Ammon's horn (tissue), 1 donor: Measurements from ENCODE around the gene SERAC1.
"Not testable (repeated sequence)": the region's sequence is repeated elsewhere in the genome, so short reads cannot be mapped to it uniquely, and the experiment has no call there.

Experiments used
- DNase-seq: peaks from one replicate; pipeline ENCODE4 v3.0.0-alpha.2; 2016; ENCODE audit warnings: low spot score

The SERAC1 gene

DNA sequence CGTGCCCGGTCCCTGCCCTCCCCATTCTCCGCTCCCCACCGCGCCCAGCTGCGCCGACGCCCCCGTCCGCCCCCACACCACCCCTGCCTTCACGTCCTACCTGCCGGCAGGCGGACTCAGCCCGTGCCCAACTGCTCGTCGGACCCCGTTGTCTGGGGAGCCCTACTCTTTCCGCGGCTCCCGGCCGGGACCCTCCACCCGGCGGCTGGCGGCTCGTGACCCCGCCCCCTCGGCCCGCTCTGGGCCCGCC is at the start of gene SERAC1:
TSS of gene SERAC1 (minus strand) at position 223 of the 250 bp plus-strand sequence. CDS start 9,899 bp downstream, outside the sequence.
- DNase-seq = no peak

DNA sequence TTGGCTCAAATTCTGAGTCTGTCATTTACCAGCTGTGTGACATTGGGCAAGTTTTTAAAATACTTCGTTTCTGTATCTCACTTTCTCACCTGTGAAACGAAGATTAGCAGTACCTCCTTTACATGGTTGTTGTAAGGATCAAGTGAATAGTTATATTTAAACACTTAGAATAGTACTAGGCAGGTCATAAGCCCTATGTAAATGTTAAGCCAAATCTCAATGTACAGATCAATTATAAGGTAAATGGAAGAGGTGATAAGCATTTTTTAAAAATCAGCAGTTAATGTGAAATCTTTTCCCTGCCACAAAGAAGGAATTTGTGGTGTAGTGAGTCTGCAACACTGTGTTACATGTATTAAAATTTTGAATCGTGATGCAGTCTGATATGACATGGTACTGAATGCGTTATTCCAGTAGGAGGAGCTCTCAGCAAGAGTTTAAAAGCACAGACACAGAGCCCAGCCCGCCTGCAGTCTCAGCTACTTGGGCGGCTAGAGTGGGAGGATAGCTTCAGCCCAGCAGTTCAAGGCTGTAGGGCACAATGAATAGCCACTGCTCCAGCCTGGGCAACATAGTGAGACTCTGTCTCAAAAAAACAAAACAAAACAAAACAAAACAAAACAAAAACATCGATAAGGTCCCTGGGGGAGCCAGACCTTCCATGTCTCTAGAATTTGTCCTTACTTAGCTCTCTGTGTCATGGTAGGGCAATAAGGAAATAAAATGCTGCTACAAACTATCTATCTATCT is 46.0 kb upstream of the SERAC1 start:
- DNase-seq = peak; percentile 90

DNA sequence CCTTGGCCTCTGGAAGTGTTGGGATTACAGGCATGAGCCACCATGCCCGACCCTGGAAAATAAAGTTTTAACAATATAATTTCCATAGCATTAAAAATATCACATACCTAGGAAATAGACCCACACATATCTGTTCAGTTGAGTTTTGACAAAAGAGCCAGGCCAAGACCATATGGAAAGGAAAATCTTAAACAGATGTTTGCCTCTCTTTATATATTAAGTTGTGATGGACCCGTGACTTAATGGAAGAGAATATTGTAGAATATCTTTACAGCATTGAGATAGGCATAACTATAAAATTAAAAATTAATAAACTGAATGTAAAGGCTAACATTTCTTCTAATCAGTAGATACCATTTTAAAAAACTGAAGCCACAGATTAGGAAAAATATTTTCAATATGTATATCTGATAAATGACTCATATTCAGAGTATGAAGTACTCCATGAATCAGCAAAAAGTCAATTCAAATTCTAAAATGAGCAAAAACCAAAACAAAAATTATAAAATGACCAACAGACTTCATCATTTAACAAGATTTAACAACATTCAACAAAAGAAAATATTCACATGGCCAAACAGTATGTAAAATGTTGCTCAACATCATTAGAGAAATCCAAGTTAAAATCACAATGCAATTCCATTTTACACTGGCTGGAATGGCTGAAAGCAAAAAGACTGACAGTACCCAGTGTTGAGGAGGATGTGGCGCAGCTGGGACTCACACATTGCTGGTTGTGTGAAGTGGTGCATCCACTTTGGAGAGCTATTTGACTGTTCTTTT is 43.4 kb upstream of the SERAC1 start:
- no peak for DNase-seq

DNA sequence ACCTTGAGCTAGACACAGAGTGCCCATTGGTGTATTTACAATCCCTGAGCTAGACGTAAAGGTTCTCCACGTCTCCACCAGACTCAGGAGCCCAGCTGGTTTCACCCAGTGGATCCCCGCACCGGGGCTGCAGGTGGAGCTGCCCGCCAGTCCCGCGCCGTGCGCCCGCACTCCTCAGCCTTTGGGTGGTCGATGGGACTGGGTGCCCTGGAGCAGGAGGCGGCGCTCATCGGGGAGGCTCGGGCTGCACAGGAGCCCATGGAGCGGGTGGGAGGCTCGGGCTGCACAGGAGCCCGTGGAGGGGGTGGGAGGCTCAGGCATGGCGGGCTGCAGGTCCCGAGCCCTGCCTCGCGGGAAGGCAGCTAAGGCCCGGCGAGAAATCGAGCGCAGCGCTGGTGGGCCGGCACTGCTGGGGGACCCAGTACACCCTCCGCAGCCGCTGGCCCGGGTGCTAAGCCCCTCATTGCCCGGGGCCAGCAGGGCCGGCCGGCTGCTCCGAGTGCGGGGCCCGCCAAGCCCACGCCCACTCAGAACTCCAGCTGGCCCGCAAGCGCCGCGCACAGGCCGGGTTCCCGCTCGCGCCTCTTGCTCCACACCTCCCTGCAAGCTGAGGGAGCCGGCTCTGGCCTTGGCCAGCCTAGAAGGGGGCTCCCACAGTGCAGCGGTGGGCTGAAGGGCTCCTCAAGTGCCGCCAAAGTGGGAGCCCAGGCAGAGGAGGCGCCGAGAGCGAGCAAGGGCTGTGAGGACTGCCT is 41.7 kb upstream of the SERAC1 start:
- DNase-seq = not testable (repeated sequence)

DNA sequence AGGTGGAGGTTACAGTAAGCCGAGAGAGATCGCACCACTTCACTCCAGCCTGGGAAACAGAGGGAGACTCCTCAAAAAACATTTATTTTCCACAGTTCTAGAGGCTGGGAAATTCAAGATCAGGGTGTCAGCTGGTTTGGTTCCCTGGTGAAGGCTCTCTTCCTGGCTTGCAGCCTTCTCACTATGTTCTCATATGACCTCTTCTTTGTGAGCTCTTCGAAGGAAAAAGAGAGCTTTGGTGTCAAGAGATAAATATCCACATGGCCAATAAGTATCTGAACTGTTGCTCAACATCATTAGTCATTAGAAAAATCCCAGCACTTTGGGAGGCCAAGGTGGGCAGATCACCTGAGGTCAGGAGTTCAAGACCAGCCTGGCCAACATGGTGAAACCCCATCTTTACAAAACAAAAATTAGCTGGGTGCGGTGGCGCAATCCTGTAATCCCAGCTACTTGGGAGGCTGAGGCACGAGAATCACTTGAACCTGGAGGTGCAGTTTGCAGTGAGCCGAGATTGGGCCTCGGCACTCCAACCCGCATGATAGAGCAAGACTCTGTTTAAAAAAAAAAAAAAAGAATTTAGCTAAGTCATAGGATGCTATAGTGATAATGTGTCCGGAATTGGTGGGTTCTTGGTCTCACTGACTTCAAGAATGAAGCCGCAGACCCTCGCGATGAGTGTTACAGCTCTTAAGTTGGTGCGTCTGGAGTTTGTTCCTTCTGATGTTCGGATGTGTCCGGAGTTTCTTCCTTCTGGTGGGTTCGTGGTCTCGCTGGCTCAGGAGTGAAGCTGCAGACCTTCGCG is 40.4 kb upstream of the SERAC1 start:
- DNase-seq = not testable (repeated sequence)

DNA sequence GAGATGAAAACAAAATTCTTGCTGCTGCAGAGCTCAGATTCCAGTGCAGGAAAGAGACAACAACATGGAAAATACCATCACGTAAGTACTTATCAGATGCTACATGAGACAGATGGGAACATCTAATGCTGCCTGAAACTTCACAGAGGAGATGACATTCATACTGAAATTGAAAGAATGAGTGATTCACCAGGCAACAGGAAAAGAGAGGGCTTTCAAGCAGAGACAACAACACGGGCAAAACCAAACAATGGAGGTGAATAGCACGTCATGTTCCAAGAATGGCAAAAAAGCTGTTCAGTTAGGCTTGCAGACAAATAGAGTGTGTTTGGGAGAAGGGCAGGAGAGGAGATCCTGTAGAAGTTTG is 39.3 kb upstream of the SERAC1 start:
- peak; percentile 48 for DNase-seq

DNA sequence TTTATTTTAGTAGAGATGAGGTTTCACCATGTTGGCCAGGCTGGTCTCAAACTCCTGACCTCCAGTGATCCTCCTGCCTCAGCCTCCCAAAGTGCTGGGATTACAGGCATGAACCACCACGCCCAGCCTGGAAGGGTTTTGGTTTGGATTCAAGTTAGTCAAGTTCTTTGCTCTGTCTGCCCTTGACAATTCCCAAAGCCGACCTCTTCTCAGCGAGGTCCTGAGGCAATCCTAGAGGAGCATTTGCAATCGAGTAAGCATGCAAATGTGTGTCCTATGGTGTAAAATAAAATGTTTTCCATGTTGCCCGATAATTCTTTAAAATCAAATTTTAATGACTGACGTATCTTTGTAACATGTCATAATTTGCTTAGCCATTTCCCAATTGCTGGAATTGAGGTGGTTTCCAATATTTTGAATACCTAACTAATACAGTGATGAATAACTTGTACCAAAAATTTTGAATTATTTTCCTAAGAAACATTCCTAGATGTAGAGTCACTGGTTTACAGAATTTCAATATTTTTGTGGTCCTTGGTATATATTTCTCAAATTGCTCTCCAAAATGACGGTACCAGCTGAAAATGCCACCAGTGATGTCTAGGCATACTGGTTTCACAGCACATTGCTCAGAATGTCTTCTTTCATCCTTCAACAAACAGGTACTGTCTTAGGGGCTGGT is 38.8 kb upstream of the SERAC1 start:
- DNase-seq = no peak

DNA sequence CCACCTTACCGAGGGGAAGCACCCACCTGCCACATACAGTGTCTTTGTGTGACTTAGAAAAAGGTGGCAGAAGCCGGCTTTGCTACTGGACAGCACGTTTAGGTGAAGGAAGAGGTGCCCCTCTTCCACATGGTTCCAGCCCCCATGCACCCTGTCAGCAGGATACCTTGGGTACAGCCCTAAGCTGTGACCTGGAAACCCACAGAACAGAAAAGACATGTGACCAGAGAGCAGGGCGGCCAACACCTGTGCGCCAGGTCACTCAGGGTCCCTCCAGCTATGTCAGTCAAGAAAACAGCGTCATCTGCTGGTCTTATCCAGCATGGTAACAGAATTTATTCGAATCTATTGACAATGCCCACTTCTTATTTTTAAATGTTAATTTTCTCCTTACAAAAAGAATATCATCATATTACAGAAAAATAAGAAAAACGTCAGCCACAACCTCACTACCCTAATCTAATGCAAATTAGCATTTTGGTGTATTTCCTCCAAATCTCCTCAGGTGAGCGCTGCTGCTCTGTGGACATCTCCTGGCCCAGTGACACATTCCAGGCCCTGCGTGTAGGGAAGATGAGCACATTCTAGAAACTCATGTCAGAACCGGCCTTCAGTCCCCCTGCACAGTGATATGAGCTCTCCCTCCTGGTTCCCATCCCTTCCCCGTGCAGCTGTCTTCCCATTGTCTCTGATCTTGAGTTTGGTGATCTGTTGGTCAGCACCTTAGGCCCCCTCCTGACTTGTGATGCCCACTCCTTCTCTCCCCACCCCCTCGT is 37.3 kb upstream of the SERAC1 start:
- no peak for DNase-seq

DNA sequence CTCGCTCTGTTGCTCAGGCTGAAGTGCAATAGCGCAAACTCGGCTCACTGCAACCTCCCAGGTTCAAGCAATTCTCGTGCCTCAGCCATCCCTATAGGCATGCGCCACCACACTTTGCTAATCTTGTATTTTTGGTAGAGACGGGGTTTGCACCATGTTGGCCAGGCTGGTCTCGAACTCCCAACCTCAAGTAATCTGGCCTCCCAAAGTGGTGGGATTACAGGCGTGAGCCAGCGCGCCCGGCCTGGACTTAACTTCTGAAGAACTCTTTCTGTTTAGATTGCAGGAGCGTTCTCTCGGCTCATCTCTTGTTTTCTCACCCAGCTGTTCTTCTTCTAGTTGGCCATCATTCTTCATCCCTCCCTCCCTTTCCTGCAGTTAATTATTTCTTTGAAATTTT is 30.4 kb upstream of the SERAC1 start:
- DNase-seq = no peak

DNA sequence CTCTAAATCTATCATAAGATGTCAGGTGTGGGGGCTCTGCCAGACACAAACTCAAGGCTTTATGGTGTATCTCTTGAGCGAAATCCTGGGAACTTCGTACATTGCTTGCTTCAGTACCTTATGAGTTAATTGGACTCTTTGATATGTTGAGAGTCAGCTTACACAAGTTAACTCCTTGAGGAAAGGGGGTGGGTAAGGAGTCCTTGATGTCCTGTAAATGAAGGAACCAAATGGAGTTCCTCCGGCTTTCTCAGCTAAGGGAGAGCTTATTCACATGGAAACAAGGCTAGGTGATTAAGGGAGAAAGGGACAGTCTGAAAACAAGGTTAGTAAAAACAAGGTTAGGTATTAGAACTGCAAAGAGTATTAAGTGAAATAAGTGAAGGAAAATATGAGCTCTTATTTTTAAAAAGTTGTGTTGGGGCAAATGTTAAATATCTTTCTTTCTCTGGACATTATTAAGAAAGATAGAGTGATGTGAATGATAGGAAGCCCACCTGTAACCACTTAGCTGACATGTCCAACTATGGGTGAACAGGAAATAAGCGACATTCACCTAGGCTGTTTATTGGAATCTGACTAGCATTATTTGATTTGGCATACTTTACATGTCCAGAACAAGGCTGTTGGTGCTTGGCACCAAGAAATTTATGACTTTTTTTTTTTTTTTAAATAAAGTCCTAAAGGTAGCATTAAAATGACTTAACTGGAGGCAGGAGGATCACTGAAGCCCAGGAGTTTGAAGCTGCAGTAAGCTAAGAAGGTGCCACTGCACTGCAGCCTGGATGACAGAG is 26.6 kb upstream of the SERAC1 start:
- DNase-seq = no peak

DNA sequence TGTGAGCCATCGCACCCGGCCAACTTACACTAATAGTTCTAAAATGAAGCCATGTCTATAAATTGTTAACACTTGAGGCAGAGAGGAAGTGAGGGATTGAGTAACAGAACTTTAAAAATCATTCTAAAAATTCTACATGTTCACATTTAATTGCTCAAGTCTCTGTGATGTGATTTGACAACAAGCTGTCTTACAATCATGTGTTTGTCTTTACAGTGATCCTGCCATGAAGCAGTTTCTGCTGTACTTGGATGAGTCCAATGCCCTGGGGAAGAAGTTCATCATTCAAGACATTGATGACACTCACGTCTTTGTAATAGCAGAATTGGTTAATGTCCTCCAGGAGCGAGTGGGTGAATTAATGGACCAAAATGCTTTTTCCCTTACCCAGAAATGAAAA is 23.7 kb upstream of the SERAC1 start:
- no peak for DNase-seq

DNA sequence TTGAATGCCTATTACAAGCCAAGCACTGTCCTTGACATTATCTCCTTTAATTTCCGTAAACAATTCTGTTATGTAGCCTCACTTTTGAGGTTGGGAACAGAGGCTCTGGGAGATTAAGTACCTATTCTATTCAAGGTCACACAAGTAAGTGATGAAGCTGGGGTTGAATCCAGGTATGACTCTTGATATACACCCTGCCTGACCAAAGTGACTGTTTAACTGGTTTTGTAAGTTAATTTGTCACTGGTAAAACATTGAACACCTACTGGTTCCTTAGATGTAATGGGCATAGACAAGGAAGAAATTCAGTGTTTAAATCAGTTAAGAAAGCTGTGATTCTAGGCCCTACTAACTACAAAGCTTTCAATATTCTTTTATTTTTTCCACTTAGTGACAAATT is 23.0 kb upstream of the SERAC1 start:
- no peak for DNase-seq

DNA sequence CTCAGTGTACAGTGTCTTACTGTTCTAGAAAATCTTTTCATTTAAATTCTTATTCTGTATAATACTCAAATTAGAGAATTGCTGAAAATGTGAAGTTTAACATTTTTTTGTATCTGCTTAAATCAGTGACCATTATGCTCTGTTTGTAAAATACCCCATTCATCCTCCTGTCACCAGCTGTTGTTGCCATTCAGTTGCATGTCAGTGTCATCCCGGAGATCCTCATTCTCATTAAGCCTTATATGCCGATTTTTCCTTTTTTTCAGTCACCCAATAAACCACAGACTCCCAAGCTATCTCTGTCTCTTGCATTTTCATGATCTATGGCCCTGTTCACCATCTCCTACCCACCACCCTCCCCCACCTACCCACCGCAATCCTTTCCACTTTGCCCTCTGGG is 20.5 kb upstream of the SERAC1 start:
- DNase-seq = no peak

DNA sequence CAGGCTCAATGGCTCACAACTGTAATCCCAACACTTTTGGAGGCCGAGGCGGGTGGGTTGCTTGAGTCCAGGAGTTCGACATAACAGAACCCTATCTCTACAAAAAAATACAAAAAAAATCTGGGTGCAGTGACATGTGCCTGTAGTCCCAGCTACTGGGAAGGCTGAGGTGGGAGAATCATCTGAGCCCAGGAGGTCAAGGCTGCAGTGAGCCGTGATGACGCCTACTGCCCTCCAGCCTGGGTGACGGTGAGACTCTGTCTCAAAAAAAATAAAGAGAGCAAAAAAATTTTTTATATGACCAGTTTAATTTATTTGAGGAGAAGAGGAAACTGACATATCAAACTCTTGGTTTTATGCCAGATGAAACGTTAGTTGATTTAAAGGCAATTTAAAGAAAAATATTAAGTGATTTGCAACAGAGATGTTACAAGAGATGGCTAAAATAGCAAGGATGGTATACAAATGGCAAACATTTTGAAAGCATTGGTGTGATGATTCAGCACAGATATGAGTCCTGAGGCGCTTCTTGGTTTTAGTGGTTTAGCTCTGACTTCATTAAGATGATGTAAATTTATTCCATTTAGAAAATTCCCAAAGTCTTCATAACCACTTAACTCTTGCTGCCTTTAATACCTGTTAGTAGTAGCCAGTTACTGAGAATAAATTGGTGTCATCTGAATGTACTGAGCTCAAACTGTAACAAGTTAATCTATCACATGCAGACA is 17.8 kb upstream of the SERAC1 start:
- no peak for DNase-seq

DNA sequence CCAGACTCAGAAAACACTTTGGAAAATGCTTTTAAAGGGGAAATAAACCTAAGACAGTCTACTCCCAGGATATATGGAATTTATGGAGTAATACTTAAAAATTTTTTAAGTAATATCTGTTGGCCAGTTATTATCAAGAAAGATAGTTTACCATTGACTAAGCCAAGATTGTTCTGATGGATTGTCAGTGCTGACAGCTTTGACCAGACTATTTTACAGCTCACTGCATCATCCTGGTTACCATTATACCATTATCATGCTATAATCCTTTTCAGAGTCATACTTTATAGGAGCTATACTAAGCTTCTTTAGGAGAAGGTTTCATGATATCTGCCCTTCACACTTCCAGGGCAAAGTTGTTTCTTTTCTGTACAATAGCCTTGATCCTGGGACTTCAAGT is 16.5 kb upstream of the SERAC1 start:
- no peak for DNase-seq

DNA sequence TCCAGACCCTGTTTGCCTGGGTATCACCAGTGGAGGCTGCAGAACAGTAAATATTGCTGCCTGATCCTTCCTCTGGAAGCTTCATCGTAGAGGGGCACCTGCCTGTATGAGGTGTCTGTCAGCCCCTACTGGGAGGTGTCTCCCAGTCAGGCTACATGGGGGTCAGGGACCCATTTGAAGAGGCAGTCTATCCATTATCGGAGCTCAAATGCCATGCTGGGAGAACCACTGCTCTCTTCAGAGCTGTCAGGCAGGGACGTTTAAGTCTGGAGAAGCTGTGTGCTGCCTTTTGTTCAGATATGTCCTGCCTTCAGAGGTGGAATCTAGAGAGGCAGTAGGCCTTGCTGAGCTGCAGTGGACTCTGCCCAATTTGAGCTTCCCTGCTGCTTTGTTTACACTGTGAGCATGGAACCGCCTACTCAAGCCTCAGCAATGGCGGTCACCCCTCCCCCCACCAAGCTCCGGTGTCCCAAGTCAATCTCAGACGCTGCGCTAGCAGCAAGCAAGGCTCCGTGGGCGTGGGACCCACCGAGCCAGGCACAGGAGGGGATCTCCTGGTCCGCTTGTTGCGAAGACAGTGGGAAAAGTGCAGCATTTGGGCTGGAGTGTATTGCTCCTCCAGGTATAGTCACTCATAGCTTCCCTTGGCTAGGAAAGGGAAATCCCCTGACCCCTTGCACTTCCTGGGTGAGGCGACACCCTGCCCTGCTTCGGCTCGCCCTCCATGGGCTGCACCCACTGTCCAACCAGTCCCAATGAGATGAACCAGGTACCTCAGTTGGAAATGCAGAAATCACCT is 15.3 kb upstream of the SERAC1 start:
- not testable (repeated sequence) for DNase-seq

DNA sequence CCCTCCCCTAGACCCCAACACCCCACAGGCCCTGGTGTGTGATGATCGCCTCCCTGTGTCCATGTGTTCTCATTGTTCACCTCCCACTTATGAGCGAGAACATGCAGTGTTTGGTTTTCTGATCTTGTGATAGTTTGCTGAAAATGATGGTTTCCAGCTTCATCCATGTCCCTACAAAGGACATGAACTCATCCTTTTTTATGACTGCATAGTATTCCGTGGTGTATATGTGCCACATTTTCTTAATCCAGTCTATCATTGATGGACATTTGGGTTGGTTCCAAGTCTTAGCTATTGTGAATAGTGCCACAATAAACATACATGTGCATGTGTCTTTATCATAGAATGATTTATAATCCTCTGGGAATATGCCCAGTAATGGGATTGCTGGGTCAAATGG is 9.7 kb upstream of the SERAC1 start:
- not testable (repeated sequence) for DNase-seq

DNA sequence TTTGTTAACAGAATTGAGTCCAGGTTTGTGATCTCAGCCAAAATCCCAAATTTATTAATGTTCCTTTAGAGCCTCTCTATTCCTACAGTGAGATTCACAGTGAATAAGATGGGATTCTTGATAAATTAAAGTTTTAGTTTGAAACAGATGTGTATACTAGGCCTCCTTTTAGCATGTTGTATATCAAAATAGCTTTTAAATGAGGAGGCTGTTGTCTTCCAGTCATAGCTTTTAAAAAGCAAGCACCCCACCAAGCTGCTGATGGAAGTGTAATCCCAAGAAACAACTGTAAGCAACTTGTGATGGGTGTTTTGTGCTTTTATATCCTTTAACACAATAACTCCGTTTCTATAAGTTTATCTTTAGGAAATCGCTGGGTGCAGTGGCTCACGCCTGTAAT is 7.0 kb upstream of the SERAC1 start:
- DNase-seq = no peak

DNA sequence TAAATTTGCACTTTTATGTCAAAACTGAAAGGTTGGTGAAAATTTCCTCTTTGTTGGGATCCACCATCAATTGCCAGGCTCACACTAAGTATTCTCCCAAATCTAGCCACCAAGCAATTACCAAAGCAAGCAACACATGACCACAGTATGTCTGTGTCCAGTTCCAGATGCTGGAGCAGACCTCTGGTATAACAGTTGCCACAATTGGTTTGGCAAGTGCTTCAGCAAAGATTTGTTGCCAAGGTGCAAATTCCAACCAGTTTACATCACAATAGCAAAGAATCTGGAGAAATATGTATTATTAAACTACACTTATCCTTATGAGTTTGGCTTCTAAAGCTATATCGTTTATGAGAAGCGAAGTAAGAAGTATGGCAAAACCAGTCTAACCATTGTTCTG is 6.5 kb upstream of the SERAC1 start:
- no peak for DNase-seq
